Measurements from ENCODE around the gene RRP1.
A peak's percentile ranks its signal among the peaks of the same experiment; 100 is the strongest.

Gene RRP1

GRCh38 chr21:43803558-43804300, 14.4 kb downstream of the RRP1 start:
- DNase-seq: no peak

GRCh38 chr21:43805275-43805800, 16.0 kb downstream of the RRP1 start:
- no peak for DNase-seq

- DNase-seq: no peak
Measured at GRCh38 chr21:43806017-43806710, 16.8 kb downstream of the RRP1 start.

- no peak for DNase-seq
Measured at GRCh38 chr21:43808367-43808766, 19.0 kb downstream of the RRP1 start.

- DNase-seq: no peak
Measured at GRCh38 chr21:43808832-43809251, 19.5 kb downstream of the RRP1 start.

- no peak for DNase-seq
Measured at GRCh38 chr21:43809346-43809799, 20.0 kb downstream of the RRP1 start.

- no peak for DNase-seq
Measured at GRCh38 chr21:43809853-43810504, 20.6 kb downstream of the RRP1 start.

- peak; percentile 68 for DNase-seq
Measured at GRCh38 chr21:43810505-43811261, 21.3 kb downstream of the RRP1 start.

GRCh38 chr21:43811262-43812105, 22.1 kb downstream of the RRP1 start:
- DNase-seq: no peak

GRCh38 chr21:43812139-43812821, 22.9 kb downstream of the RRP1 start:
- DNase-seq: no peak

- no peak for DNase-seq
Measured at GRCh38 chr21:43812957-43813655, 23.7 kb downstream of the RRP1 start.

- DNase-seq: no peak
Measured at GRCh38 chr21:43813656-43813980, 24.2 kb downstream of the RRP1 start.

GRCh38 chr21:43814215-43815106, 25.1 kb downstream of the RRP1 start:
- DNase-seq: peak; percentile 6

GRCh38 chr21:43815107-43815613, 25.8 kb downstream of the RRP1 start:
- peak; percentile 61 for DNase-seq

GRCh38 chr21:43815991-43816390, 26.6 kb downstream of the RRP1 start:
- DNase-seq: no peak

- DNase-seq: no peak
Measured at GRCh38 chr21:43816611-43817071, 27.3 kb downstream of the RRP1 start.

- no peak for DNase-seq
Measured at GRCh38 chr21:43817157-43818086, 28.0 kb downstream of the RRP1 start.

GRCh38 chr21:43818685-43819084, 29.3 kb downstream of the RRP1 start:
- DNase-seq: no peak
